Sigmoid colon (tissue), 4 donors: Measurements from ENCODE around the gene YTHDF1.

Experiments used
- EP300 ChIP-seq, 4 donors: sonication (generic); formaldehyde crosslinking; IDR thresholded peaks; one replicate each; pipeline ENCODE4 v1.6.1; 2017; ENCODE audit warnings: antibody characterized with exemption in 4 of 4
- POLR2A ChIP-seq, 2 donors: fragments of 450-650 bp; IDR thresholded peaks; one replicate each; pipeline ENCODE4 v1.6.1; 2016; ENCODE audit warnings: antibody characterized with exemption in 2 of 2, mild to moderate bottlenecking in 2 of 2, moderate library complexity in 2 of 2
- POLR2AphosphoS5 ChIP-seq, 4 donors: sonication (generic); formaldehyde crosslinking; IDR thresholded peaks; one replicate each; pipeline ENCODE4 v1.6.1; 2017; ENCODE audit warnings: antibody characterized with exemption in 4 of 4
- TF ChIP-seq, protein P1 (sequence below), 4 experiments: fragments of 450-650 bp in 3 of 4; fragments of 200-600 bp in 1 of 4; IDR thresholded peaks; one replicate each; pipeline ENCODE4 v1.5.1; 2016 to 2019; ENCODE audit warnings: antibody characterized with exemption in 4 of 4, mild to moderate bottlenecking in 3 of 4, moderate library complexity in 2 of 4

DNA sequence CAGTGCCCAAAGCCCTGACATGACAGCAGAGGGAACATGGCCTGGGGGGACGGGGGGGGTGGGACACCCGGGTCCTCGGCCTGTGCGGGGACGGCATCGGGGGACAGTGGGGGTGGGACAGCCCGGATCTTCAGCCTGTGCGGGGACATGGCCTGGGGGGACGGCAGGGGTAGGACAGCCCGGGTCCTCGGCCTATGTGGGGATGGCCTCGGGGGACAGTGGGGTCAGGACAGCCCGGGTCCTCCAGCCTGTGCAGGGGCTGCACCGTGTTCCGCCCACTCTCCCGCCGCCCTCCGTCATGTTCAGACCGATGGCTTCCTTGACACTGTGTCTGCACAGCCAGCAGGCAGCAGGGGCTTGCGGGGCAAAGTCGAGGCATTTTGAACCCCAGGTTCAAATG, 26.8 kb upstream of the YTHDF1 start:
- TF ChIP-seq, protein P1, sequence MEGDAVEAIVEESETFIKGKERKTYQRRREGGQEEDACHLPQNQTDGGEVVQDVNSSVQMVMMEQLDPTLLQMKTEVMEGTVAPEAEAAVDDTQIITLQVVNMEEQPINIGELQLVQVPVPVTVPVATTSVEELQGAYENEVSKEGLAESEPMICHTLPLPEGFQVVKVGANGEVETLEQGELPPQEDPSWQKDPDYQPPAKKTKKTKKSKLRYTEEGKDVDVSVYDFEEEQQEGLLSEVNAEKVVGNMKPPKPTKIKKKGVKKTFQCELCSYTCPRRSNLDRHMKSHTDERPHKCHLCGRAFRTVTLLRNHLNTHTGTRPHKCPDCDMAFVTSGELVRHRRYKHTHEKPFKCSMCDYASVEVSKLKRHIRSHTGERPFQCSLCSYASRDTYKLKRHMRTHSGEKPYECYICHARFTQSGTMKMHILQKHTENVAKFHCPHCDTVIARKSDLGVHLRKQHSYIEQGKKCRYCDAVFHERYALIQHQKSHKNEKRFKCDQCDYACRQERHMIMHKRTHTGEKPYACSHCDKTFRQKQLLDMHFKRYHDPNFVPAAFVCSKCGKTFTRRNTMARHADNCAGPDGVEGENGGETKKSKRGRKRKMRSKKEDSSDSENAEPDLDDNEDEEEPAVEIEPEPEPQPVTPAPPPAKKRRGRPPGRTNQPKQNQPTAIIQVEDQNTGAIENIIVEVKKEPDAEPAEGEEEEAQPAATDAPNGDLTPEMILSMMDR (IDR thresholded peaks at IDR 0.05): no peak
- no peak for TF ChIP-seq POLR2AphosphoS5 (IDR thresholded peaks at IDR 0.05)
- no peak for TF ChIP-seq POLR2A (IDR thresholded peaks at IDR 0.05)
- no peak for TF ChIP-seq EP300 (IDR thresholded peaks at IDR 0.05)
